Hippocampal formation (tissue), 2 donors: ENCODE results near the gene PLCB2.

Experiments used
- DNase-seq, 2 donors: peaks; one replicate each; lab custom pipeline; 2025; lab: John Stamatoyannopoulos, UW

Gene PLCB2

GRCh38 chr15:40250771-40251483 is 56.8 kb downstream of the PLCB2 start:
- no peak for DNase-seq

DNA sequence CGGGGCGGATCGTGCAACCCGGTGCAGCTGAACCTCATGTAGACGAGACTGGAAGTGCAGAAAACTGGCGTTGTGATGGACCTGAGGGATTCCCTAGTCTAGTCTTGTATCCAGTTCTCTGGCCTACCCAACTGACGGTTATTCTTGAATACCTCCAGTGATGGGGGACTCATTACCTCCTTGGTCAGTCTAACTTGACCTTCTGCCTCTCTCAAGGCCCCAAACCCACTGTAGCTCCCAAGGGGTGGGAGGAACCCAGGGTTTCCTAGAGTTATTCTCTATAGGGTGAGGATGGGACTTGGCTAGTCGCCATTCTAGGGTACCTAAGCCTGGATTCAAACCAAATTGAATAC is 57.5 kb downstream of the PLCB2 start:
- no peak for DNase-seq

DNA sequence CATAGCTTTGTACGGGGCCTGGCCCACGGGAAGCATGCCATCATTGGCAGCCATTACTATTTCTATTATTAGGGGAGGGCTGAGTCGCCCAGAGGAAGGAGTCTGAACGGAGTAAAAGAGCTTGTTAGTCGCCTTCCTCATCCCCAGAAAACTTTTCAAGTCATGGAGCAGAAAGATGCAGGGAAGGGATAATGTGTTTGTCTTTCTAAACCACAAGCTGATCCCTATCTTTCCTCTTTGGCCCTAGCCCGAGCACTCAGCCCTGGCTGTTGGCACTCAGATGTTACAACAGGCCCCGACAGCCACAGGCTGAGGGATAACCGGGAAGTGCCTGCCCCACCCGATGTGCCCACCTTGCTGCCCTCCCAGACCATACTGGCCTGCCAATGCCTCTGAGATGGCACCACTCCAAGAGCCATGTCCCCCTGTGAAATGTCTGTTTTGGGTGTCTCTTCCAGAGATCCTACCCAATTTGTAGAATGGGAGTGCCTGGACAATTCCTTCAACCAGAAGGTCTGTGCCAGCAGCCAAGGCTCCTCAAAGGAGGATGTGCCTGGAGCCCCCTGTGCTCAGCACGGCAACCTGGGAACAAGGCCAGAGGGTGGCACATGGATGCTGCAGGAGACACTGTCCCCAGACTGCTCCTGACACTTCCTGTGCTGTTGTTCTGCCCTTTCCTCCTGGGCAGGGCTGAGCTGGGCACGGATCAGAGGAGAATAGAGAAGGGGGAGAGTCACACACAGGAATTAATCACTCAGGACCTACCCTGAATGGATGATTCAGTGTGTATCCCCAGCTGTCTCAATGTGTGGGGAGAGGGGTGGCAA is 58.0 kb downstream of the PLCB2 start:
- no peak for DNase-seq

DNA sequence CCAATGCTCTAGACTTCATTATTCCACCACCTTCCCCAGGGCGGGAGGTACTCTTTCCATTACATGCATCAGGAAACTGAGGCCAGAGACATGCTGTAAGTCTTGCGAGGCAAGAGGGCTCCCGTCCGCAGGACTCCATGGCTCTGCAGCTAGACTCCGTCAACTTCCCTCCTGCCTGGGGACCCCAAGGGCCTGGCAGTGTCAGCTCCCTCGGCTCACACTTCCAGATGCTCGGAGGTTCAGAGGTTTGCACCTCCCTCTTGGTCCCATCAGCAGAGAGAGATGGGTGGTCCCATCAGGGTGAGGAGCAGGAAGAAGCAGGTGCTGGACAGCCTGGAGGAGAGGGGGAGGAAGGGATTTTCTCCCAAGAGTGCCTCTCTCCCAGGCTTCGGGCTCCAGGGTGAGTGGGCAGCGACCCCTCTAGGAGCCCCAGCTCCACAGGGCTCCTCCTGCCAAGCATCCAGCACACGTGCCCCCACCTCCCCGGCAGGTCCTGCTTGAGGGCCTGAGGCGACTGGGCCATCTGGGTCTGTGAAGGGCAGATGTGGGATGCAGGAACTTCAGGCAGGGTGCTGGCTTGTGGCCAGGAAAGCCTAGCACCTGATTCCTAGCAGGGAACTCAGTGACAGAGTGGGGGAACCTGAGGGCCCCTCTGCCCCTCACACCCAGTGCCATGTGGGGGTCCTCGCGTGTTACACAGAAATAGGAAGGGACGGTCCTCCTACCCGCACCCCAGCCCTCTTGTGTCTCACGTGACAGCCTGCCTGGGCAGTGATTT is 59.5 kb downstream of the PLCB2 start:
- DNase-seq = no peak

GRCh38 chr15:40247406-40247971 is 60.2 kb downstream of the PLCB2 start:
- no peak for DNase-seq

DNA sequence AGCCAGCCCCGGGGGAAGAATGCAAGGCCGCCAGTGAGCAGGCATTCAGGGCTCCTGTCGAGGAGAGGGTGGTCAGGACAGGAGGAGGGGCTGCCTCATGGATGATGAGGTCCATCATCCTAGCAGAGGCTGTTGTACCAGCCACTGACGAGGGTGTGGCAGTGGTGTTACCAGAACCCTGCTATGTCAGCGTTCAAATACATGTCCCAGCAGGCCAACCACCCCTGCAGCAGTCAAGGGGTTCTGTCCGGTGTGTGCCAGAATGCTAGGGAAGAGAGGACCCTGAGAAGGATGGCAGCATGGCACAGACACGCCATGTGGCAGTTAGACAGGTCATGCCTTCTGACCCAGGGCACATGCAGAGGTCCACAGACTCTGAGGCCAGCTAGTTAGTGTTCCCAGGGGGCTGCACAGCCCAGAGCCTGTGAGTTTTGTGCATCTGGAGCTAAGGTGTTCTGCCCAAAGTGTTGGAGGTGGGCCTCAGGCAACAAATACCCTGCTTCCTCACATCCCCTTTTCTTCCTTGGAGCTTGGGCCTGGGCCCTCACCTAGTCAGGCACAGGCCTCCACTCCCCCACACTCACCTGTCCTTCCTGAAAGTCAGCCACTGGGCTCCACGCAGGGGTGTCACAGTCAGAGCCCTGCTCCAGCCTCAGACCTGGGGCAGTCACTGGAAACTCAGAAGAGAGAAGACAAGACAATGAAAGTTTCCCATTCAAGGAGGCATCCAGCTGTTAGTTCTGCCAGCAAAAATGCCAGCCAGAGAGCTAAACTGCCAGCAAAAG is 61.0 kb downstream of the PLCB2 start:
- no peak for DNase-seq

- no peak for DNase-seq
Measured at GRCh38 chr15:40245666-40246450, 61.9 kb downstream of the PLCB2 start.

DNA sequence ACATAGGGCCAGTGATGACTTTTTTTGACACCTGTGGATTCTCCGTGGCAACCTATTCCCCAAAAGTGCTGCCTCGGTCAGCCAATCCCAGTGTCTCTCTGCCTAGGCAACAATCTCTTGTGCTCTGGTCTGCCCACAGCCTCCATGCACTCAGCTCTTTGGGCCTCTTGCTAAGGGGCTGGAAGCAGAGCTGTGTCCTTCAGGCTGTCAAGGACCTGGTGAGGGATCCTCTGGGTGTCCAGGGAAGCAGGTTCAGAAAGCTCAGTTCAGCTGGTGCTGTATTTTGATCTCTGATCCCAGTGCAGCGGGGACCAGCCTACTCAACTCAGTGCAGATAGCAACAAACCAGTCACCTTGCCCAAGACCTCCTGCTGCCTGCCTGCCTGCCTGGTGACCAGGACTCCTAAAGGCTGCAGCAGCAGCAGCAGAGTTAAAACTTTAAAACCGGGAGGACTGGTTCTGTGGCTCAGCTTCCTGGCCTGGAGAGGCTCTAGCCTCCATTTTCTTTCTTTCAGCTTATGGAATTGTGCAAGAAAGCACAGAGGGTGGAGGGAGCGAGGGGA is 62.7 kb downstream of the PLCB2 start:
- DNase-seq = no peak

DNA sequence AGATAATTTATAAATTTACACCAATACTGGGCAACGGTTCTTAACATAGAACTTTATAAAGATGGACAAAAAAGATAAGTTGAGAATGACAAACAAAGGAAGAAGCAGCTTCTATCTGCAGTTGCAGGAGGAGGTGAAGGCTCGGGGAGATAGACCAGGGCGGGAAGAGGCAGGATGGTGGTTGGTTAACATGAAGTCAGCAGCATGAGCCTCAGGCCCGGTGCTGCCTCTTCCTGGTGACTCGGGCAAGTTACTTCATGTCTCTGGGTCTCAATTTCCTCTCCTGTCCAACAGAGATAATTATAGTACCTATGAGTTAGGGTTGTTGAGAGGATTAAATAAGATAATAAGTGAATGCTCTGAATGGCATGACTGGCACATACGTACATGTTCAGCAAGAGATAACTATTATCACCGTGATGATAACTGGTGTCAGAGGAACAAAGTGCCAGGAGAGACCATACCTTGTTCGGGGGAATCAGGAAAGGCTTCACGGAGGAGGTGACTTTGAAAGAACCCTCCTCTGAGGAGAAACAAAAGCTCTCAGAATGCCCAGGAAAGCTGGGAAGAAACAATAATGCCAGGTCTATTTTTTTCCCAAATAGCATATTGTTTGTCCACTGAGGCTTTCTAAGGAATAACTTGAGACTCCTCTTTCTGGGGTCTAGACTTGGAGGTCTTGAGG is 64.5 kb downstream of the PLCB2 start:
- no peak for DNase-seq

DNA sequence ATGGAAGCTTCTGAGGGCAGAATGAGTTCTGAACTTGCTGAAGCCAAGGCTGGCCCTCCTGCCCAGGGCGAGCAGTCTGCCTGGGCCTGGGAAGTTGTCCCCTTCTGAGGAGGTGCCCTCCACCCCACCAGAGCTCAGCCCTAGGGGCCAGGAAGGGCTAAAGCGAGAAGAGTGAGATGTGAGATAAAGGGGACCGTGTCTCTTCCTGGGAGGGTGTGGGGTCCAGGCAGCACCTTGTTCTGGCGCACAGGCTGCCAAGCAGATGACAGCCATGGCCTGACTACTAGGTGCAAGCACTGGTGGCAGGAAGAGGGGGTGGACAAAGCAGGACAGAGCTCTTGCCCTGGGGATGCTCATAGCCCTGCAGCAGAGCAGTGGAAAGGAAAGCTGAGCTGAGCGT is 65.1 kb downstream of the PLCB2 start:
- no peak for DNase-seq

DNA sequence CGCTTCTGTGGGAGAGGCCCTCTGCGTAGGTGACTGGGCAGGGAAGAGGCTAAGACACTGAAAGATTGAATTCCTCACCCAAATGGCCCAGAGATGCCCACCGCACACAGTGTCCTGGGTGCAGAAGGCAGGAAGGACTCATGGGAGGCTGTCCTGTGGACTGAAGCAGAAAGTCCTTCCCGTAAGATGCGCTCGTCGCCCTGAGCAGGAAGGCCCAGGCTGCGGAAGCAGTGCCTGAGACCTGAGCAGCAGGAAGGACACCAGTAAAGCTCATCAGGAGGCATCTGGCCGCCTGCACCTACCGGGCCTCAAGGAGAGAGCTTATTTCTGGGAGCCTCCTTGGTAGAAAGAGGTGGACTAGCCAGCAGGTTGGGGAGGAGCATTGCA is 65.5 kb downstream of the PLCB2 start:
- DNase-seq = no peak

- DNase-seq = no peak
Measured at GRCh38 chr15:40241269-40242212, 66.2 kb downstream of the PLCB2 start.

DNA sequence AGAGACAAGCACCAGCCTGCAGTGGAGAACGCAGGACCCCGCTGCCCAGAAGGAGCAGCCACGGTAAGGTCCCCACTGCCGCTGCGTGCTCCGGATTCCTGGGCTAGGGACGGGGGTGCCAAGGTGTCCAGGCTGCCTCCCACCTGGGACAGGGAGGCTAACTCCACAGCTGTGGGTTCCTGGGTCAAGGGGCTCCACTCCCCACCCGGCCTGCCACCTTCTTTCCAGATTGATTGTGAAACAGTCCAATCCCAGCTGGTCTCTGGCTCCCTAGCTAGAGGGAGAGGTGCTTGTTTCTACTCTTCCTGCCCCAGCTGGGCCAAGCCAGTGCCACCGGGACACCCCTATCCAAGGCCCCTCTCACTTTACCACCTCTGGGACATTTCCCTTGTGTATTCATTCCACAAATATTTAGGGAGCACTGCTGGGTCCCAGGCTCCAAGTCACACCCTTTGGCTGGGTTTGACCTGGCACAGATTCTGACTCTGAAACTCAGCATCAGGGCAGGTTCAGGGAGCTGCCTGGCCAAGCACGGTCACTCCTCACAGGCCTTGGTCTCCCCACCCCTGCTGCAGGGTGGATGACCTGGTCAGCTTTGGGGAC is 67.0 kb downstream of the PLCB2 start:
- no peak for DNase-seq

- no peak for DNase-seq
Measured at GRCh38 chr15:40239693-40240618, 67.8 kb downstream of the PLCB2 start.

DNA sequence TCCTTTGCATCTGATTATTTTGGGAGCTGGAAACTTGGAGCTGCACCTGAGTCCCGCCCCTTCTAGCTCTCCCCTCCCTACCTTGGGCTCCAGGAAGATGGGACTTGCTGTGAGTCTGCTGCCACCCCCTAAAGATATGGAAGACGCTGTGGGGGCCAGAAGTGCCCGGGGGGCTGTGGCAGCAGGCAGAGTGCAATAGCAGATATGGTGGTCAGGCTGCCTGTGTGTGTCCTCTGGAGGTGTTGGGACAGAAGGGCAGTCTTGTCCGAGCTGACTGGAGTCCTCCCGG is 68.4 kb downstream of the PLCB2 start:
- DNase-seq = peak in 1 of 2 donors; percentile 28

DNA sequence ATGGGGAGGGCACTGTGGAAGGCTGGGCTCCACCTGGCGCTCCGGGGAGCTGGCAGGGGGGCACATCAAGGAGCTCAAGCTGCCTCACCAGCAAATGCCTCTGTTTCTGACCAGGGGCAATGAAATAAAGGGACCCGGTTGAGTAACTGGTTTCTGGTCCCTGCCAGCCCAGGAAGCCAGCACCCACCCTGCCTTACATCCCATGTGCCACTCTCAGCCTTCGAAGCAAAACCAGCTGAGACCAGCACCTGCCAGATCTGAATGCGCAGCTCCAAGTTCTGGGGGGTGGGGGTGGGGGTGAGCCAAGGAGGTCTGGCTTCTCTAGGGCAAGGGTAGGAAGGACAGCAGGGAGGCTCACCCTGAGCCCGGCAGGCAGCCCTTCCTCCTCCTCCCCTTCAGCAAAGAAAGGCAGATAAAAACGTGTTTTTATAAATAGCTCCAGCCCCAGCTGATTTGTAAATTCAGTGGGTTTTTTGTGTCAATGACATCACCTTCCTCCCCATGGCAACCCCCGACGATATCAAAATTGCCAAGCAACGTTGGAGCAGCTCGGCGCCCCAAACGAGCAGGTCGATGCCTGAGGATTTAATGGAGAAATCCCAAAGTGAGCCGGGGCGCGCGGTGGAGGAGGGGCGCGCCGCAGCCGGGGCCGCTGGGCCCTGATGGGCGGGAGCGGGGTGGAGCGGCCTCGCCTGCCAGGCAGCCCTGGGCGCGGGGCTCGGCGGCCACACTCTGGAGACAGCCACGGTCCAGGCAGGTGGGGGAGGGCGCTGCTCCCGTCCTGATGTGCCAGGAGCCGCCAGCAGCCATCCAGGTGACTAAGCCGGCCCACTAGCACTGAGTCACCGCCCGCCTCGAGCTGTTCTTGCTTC is 69.0 kb downstream of the PLCB2 start, which contains the start of gene PAK6:
Gene PAK6, plus strand, starts transcription at position 532 of the 872 bp plus-strand sequence. CDS start 25,723 bp downstream, outside the sequence.
- DNase-seq = no peak
